HG02943 (cell line): ENCODE measurements around the gene TRMT1.
"Not testable (repeated sequence)": the region's sequence is repeated elsewhere in the genome, so short reads cannot be mapped to it uniquely, and the experiment has no call there.

Experiments used
- ATAC-seq: cut with Tn5 transposase; IDR thresholded peaks from one replicate; pipeline ENCODE4 v1.9.1; 2021; ENCODE audit warnings: mild to moderate bottlenecking, low read depth, moderate library complexity; ENCODE audit not compliant: unreplicated experiment

The TRMT1 gene

GRCh38 chr19:13150931-13151604, 34.5 kb upstream of the TRMT1 start:
- ATAC-seq, result no peak

GRCh38 chr19:13150187-13150930, 33.8 kb upstream of the TRMT1 start, which contains the start of the genes IER2 and STX10:
Gene IER2 (plus strand): TSS chr19:13150411. CDS start chr19:13153187, 2,776 bp downstream.
Gene STX10 (minus strand): TSS chr19:13150375. CDS start chr19:13150173, 202 bp downstream.
- peak; percentile 33 for ATAC-seq

- peak; percentile 1 for ATAC-seq
Observed at GRCh38 chr19:13149628-13150186, 33.2 kb upstream of the TRMT1 start.

GRCh38 chr19:13149173-13149627, 32.7 kb upstream of the TRMT1 start:
- ATAC-seq, result not testable (repeated sequence)

GRCh38 chr19:13146763-13147563, 30.4 kb upstream of the TRMT1 start:
- ATAC-seq, result no peak

GRCh38 chr19:13139633-13140311, 23.2 kb upstream of the TRMT1 start:
- ATAC-seq, result no peak

GRCh38 chr19:13138916-13139198, 22.3 kb upstream of the TRMT1 start:
- ATAC-seq, result no peak

- ATAC-seq, result no peak
Observed at GRCh38 chr19:13138171-13138915, 21.8 kb upstream of the TRMT1 start.

- no peak for ATAC-seq
Observed at GRCh38 chr19:13137290-13137794, 20.8 kb upstream of the TRMT1 start.

GRCh38 chr19:13135068-13136062, 18.8 kb upstream of the TRMT1 start:
- ATAC-seq, result no peak

GRCh38 chr19:13134626-13135025, 18.1 kb upstream of the TRMT1 start:
- no peak for ATAC-seq

GRCh38 chr19:13133241-13133870, 16.8 kb upstream of the TRMT1 start:
- ATAC-seq, result no peak

- ATAC-seq, result no peak
Observed at GRCh38 chr19:13132471-13133180, 16.1 kb upstream of the TRMT1 start.

GRCh38 chr19:13130886-13131490, 14.4 kb upstream of the TRMT1 start:
- ATAC-seq, result no peak

- no peak for ATAC-seq
Observed at GRCh38 chr19:13129384-13129783, 12.8 kb upstream of the TRMT1 start.

- ATAC-seq, result no peak
Observed at GRCh38 chr19:13128583-13128982, 12.0 kb upstream of the TRMT1 start.
